GM19463 (cell line): ENCODE measurements around the gene CFDP1.
"Not testable (repeated sequence)": the region's sequence is repeated elsewhere in the genome, so short reads cannot be mapped to it uniquely, and the experiment has no call there.

Experiments used
- ATAC-seq: cut with Tn5 transposase; IDR thresholded peaks from one replicate; pipeline ENCODE4 v1.9.1; 2021; ENCODE audit warnings: mild to moderate bottlenecking, moderate library complexity; ENCODE audit not compliant: unreplicated experiment

Gene CFDP1

GRCh38 chr16:75459691-75460090, 26.4 kb upstream of the CFDP1 start:
- no peak for ATAC-seq

- no peak for ATAC-seq
These were observed 25.1 kb upstream of the CFDP1 start for GRCh38 chr16:75458439-75458838.

- no peak for ATAC-seq
These were observed 24.7 kb upstream of the CFDP1 start for GRCh38 chr16:75458029-75458428.

- ATAC-seq, result no peak
These were observed 24.2 kb upstream of the CFDP1 start for GRCh38 chr16:75457485-75458021.

GRCh38 chr16:75456971-75457370, 23.7 kb upstream of the CFDP1 start:
- no peak for ATAC-seq

GRCh38 chr16:75456486-75456885, 23.2 kb upstream of the CFDP1 start:
- ATAC-seq, result not testable (repeated sequence)

- ATAC-seq, result no peak
These were observed 22.4 kb upstream of the CFDP1 start for GRCh38 chr16:75455677-75456076.

GRCh38 chr16:75452464-75453190, 19.3 kb upstream of the CFDP1 start:
- no peak for ATAC-seq

- no peak for ATAC-seq
These were observed 13.1 kb upstream of the CFDP1 start for GRCh38 chr16:75446416-75446815.

- no peak for ATAC-seq
These were observed 12.0 kb upstream of the CFDP1 start for GRCh38 chr16:75445298-75445697.

- no peak for ATAC-seq
These were observed 10.0 kb upstream of the CFDP1 start for GRCh38 chr16:75443298-75443697.

- peak; percentile 60 for ATAC-seq
These were observed 570 bp upstream of the CFDP1 start for GRCh38 chr16:75433732-75434413.

GRCh38 chr16:75429621-75430403, 3.5 kb downstream of the CFDP1 start:
- ATAC-seq, result no peak

GRCh38 chr16:75426524-75426923, 6.8 kb downstream of the CFDP1 start:
- ATAC-seq, result not testable (repeated sequence)

GRCh38 chr16:75424105-75424762, 9.1 kb downstream of the CFDP1 start:
- not testable (repeated sequence) for ATAC-seq

GRCh38 chr16:75423723-75424104, 9.6 kb downstream of the CFDP1 start:
- no peak for ATAC-seq

GRCh38 chr16:75421820-75422126, 11.5 kb downstream of the CFDP1 start:
- no peak for ATAC-seq

- peak; percentile 97 for ATAC-seq
These were observed 12.1 kb downstream of the CFDP1 start for GRCh38 chr16:75420987-75421819.

GRCh38 chr16:75416904-75417565, 16.3 kb downstream of the CFDP1 start:
- ATAC-seq, result no peak
